HepG2 (cell line): ENCODE data around the gene COX6A2. TPM values are rescaled to one million over a fixed set of nuclear protein-coding genes. Genes with fewer than 3 reads are reported as not detected.

Experiments used
- AHDC1 ChIP-seq: sonication (generic); formaldehyde crosslinking; IDR thresholded peaks from 2 replicates; pipeline ENCODE4 v1.5.1; 2020; ENCODE audit warnings: mild to moderate bottlenecking, missing genetic modification reagents, borderline replicate concordance
- ATAD3A ChIP-seq: sonication (generic); formaldehyde crosslinking; IDR thresholded peaks from 2 replicates; pipeline ENCODE4 v1.4.0; 2020; ENCODE audit warnings: missing genetic modification reagents
- FOXJ3 ChIP-seq: sonication (generic); formaldehyde crosslinking; IDR thresholded peaks from 2 replicates; pipeline ENCODE4 v1.4.0; 2020; ENCODE audit warnings: missing genetic modification reagents, mild to moderate bottlenecking, borderline replicate concordance
- MED8 ChIP-seq: sonication (generic); formaldehyde crosslinking; IDR thresholded peaks from 2 replicates; pipeline ENCODE4 v1.8.1; 2023; ENCODE audit warnings: mild to moderate bottlenecking, missing genetic modification reagents; ENCODE audit not compliant: insufficient replicate concordance
- NFYB ChIP-seq: sonication (generic); formaldehyde crosslinking; IDR thresholded peaks from 2 replicates; pipeline ENCODE4 v1.4.0; 2020; ENCODE audit warnings: missing genetic modification reagents
- ZBTB34 ChIP-seq: sonication (generic); formaldehyde crosslinking; IDR thresholded peaks from 2 replicates; pipeline ENCODE4 v1.8.0; 2022; ENCODE audit warnings: mild to moderate bottlenecking, missing genetic modification reagents
- ZNF263 ChIP-seq: sonication (generic); formaldehyde crosslinking; IDR thresholded peaks from 2 replicates; pipeline ENCODE4 v1.4.0; 2020; ENCODE audit warnings: missing genetic modification reagents
- ZNF276 ChIP-seq: sonication (generic); formaldehyde crosslinking; IDR thresholded peaks from 2 replicates; pipeline ENCODE4 v1.4.0; 2020; ENCODE audit warnings: mild to moderate bottlenecking, low read depth, missing genetic modification reagents
- ZNF432 ChIP-seq: sonication (generic); formaldehyde crosslinking; IDR thresholded peaks from 2 replicates; pipeline ENCODE4 v1.5.0; 2020; ENCODE audit warnings: missing genetic modification reagents, mild to moderate bottlenecking, borderline replicate concordance
- ZNF597 ChIP-seq: sonication (generic); formaldehyde crosslinking; IDR thresholded peaks from 2 replicates; pipeline ENCODE4 v1.5.0; 2020; ENCODE audit warnings: missing genetic modification reagents
- ZNF670 ChIP-seq: sonication (generic); formaldehyde crosslinking; IDR thresholded peaks from 2 replicates; pipeline ENCODE4 v1.8.0; 2022; ENCODE audit warnings: mild to moderate bottlenecking, missing genetic modification reagents, borderline replicate concordance
- ZNF766 ChIP-seq: sonication (generic); formaldehyde crosslinking; IDR thresholded peaks from 2 replicates; pipeline ENCODE4 v1.5.0; 2020; ENCODE audit warnings: missing genetic modification reagents, borderline replicate concordance
- polyA plus RNA-seq, 8 experiments: library from polyadenylated mRNA; depleted of rRNA in 3 of 8; stranded (reverse) in 7 of 8; unstranded in 1 of 8; fragments of >200 nt; fragmentation: Illumina TruSeq in 4 of 8; extraction: Trizol in 4 of 8; gene quantifications; 2 replicates each; pipeline versions ENCODE4 v1.2.1 to v1.2.3, GENCODE V29; 2011 to 2016; ENCODE audit warnings: low read depth in 4 of 8, missing spikeins in 1 of 8, mixed read lengths in 1 of 8; ENCODE audit not compliant: insufficient read depth in 1 of 8
- total RNA-seq, 5 experiments: library from RNA; depleted of rRNA; stranded (reverse); fragments of >200 nt; fragmentation: Illumina TruSeq; extraction: Trizol; gene quantifications; 2 replicates each; pipeline ENCODE4 v1.2.3, GENCODE V29; 2016; ENCODE audit warnings: low read depth in 1 of 5
- TF ChIP-seq, protein P1 (sequence below): sonication (generic); formaldehyde crosslinking; IDR thresholded peaks from 2 replicates; pipeline ENCODE4 v1.4.0; 2020; ENCODE audit warnings: missing genetic modification reagents
- TF ChIP-seq, protein P2 (sequence below): sonication (generic); formaldehyde crosslinking; IDR thresholded peaks from 2 replicates; pipeline ENCODE4 v1.5.0; 2020; ENCODE audit warnings: mild to moderate bottlenecking, missing genetic modification reagents

Gene COX6A2
- total and polyA plus RNA-seq, 2 of the 13 experiments (the other 11 are each of a cell fraction or from before 2014, with no cell fraction given), result not detected

DNA sequence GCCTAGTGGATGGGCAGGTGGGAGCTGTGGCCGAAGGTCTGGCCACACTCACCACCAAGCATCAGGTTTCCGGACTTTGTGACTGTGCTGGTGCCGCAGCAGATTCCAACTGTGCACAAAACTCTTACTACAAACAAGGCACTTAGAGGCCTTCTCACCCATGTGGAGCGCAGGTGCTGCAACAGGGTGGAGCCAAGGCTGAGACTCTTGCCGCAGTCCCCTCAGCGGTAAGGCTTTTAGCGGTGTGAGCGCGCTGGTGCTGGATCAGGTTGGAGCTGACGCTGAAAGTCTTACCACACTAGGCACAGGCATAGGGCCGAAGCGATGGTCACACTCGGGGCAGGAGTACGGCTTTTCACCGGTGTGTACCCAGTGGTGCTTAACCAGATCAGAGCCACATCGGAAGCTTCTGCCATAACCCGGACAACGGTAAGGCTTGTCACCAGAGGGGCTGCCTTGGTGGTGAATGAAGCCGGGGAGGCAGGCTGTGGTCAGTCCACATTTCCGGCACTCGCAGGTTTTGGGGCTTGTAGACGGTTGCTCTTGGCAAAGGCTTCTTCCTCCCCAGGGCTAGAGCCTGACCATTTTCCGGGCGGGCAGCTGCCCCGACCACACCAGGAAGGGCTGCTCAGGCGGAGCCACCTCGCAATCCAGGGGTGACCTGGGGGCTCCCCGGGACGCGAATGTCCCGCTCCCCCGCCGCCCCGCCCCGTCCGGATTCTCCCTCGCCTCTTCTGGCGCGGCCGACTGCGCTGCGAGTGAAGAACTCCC is 30.1 kb upstream of the COX6A2 start (continued):
- peak; percentile 58; the same call in 1 of the 2 replicates for TF ChIP-seq AHDC1
- peak; percentile 49; the same call in 1 of the 2 replicates for TF ChIP-seq ZNF263 (CRISPR knock-in tag)
- no peak; the same call in 1 of the 2 replicates for TF ChIP-seq ZNF670 (CRISPR knock-in tag)
- TF ChIP-seq ATAD3A (CRISPR knock-in tag), result peak; percentile 23
- TF ChIP-seq ZNF432, result no peak
- TF ChIP-seq, protein P1, sequence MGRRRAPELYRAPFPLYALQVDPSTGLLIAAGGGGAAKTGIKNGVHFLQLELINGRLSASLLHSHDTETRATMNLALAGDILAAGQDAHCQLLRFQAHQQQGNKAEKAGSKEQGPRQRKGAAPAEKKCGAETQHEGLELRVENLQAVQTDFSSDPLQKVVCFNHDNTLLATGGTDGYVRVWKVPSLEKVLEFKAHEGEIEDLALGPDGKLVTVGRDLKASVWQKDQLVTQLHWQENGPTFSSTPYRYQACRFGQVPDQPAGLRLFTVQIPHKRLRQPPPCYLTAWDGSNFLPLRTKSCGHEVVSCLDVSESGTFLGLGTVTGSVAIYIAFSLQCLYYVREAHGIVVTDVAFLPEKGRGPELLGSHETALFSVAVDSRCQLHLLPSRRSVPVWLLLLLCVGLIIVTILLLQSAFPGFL (CRISPR knock-in tag), result no peak; the same call in 1 of the 2 replicates
- TF ChIP-seq ZNF766 (CRISPR knock-in tag), result peak; percentile 53; the same call in 1 of the 2 replicates
- no peak for TF ChIP-seq NFYB (CRISPR knock-in tag)
- TF ChIP-seq MED8 (CRISPR knock-in tag), result no peak
- TF ChIP-seq ZNF276, result peak; percentile 79
- peak; percentile 75; the same call in 1 of the 2 replicates for TF ChIP-seq FOXJ3 (CRISPR knock-in tag)
- TF ChIP-seq ZBTB34 (CRISPR knock-in tag), result peak; percentile 98; the same call in 1 of the 2 replicates
- TF ChIP-seq ZNF597 (CRISPR knock-in tag), result no peak
- TF ChIP-seq, protein P2, sequence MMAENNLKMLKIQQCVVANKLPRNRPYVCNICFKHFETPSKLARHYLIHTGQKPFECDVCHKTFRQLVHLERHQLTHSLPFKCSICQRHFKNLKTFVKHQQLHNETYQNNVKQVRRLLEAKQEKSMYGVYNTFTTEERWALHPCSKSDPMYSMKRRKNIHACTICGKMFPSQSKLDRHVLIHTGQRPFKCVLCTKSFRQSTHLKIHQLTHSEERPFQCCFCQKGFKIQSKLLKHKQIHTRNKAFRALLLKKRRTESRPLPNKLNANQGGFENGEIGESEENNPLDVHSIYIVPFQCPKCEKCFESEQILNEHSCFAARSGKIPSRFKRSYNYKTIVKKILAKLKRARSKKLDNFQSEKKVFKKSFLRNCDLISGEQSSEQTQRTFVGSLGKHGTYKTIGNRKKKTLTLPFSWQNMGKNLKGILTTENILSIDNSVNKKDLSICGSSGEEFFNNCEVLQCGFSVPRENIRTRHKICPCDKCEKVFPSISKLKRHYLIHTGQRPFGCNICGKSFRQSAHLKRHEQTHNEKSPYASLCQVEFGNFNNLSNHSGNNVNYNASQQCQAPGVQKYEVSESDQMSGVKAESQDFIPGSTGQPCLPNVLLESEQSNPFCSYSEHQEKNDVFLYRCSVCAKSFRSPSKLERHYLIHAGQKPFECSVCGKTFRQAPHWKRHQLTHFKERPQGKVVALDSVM, result no peak
